ENCODE data around the gene INPP4A.

DNA sequence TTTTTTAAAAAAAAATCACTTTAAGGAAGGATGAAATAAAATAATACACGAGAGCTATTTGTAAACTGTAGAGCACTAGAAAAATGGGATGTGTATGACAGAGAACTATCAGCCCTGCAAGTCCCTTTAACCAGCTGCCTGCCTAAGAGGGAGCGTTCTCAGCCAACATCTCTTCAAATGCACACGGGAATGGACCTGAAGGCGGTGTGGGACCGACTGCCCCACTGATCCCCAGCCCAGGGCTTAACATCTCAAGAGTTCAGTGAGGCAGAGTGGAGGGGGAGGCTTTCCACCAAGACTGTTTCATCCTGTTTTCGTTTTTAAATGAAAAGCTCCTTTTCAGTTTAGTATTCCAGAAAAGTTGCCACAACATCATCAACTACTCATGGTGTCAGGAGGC, 2.2 kb downstream of the INPP4A start:
- no peak for TF ChIP-seq POLR2A (IDR thresholded peaks at IDR 0.05)
- TF ChIP-seq, protein P1, sequence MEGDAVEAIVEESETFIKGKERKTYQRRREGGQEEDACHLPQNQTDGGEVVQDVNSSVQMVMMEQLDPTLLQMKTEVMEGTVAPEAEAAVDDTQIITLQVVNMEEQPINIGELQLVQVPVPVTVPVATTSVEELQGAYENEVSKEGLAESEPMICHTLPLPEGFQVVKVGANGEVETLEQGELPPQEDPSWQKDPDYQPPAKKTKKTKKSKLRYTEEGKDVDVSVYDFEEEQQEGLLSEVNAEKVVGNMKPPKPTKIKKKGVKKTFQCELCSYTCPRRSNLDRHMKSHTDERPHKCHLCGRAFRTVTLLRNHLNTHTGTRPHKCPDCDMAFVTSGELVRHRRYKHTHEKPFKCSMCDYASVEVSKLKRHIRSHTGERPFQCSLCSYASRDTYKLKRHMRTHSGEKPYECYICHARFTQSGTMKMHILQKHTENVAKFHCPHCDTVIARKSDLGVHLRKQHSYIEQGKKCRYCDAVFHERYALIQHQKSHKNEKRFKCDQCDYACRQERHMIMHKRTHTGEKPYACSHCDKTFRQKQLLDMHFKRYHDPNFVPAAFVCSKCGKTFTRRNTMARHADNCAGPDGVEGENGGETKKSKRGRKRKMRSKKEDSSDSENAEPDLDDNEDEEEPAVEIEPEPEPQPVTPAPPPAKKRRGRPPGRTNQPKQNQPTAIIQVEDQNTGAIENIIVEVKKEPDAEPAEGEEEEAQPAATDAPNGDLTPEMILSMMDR (IDR thresholded peaks at IDR 0.05) = no peak
